T-helper 17 cell (primary cell): Measurements from ENCODE around the gene WWC1. TPM values are rescaled to one million over a fixed set of nuclear protein-coding genes. Genes with fewer than 3 reads are reported as not detected.
A peak's percentile ranks its signal among the peaks of the same experiment; 100 is the strongest.

Experiments used
- ATAC-seq: fragments of 150-1000 bp; cut with Tn5 transposase; 2 replicates; pipeline ENCODE4 v1.10.0; 2021; ENCODE audit warnings: mild to moderate bottlenecking, moderate library complexity
- DNase-seq, 3 donors: peaks; one replicate each; pipeline versions ENCODE4 v3.0.0 to v3.0.0-alpha.2; 2020 to 2021
- H3K9me3 ChIP-seq: one replicate; pipeline ENCODE4 v1.7.0; 2013; ENCODE audit warnings: low read length, mild to moderate bottlenecking; ENCODE audit not compliant: control insufficient read depth, poor library complexity, severe bottlenecking
- H3K27ac Mint-ChIP-seq: one replicate; pipeline ENCODE4 v1.8.0; 2022; ENCODE audit warnings: mild to moderate bottlenecking, moderate library complexity, mixed read lengths
- H3K27me3 Mint-ChIP-seq: one replicate; pipeline ENCODE4 v1.8.0; 2022; ENCODE audit warnings: mixed read lengths
- H3K36me3 Mint-ChIP-seq: one replicate; pipeline ENCODE4 v1.8.0; 2022; ENCODE audit warnings: low read depth, mixed read lengths
- H3K4me1 Mint-ChIP-seq: one replicate; pipeline ENCODE4 v1.8.0; 2022; ENCODE audit warnings: mild to moderate bottlenecking, mixed read lengths
- H3K4me3 Mint-ChIP-seq: one replicate; pipeline ENCODE4 v1.8.0; 2022; ENCODE audit warnings: mild to moderate bottlenecking, moderate library complexity, mixed read lengths
- total RNA-seq, 4 donors: library from RNA in 2 of 4; stranded (reverse) in 2 of 4; gene quantifications; one replicate each; pipeline ENCODE4 v1.2.3 and lab custom pipeline; 2022 to 2026

The WWC1 gene
- total RNA-seq, 2 donors from 2014 or later = 5.4 TPM

DNA sequence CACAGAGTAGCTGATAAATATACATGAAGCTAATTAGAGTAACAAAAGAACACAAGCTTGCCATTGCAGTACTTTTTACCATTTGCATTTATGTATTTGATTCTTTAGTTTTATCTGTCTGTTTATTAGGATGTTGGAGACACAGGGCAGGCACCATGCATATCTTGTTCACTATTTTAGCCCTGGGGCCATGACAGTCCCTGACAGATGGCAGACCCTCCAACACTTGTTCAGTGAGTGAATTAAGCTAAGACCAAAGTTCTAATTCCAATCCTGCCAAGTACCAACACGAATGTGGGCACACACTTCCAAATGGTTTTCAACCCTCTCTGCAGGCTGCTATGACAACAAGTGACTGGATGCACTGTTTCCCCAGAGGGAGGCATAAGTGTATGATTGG, 182.9 kb downstream of the WWC1 start:
- H3K4me1 Mint-ChIP-seq = peaks cover 5% of the 10 kb centered on the region

DNA sequence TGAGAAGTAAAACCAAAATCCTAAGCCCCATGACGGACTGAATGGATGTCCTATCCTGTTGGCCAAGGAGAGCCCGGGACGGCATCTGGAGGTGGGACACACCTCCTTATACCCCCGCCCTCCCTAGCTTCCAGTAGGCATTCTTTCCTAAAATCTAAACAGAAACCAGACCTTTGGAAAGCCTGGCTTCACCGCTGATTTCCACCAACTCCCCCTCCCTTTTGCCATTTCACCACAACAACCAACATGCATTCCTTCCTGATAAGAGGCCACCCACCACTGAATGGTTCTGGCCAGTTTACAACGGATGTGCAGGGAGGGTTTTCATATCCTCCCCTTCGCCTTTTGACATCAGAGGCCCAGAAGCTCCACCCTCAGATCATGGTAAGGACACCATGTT, 185.6 kb downstream of the WWC1 start:
- H3K9me3 ChIP-seq = no peaks in the 10 kb centered on the region
- ATAC-seq (no peak), DNase-seq (no peak)
- peaks cover 15% of the 10 kb centered on the region for H3K4me1 Mint-ChIP-seq
- H3K36me3 Mint-ChIP-seq = peaks cover 2% of the 10 kb centered on the region
- H3K4me3 Mint-ChIP-seq = no peak overlapping the region
- peaks cover 11% of the 10 kb centered on the region for H3K27me3 Mint-ChIP-seq
- no peak overlapping the region for H3K27ac Mint-ChIP-seq

More for the DNA sequence above, 182.9 kb downstream of the WWC1 start:
- H3K27me3 Mint-ChIP-seq = peaks cover 9% of the 10 kb centered on the region
- DNase-seq (no peak), ATAC-seq (no peak)
- no peak overlapping the region for H3K27ac Mint-ChIP-seq
- H3K9me3 ChIP-seq = no peaks in the 10 kb centered on the region
- H3K36me3 Mint-ChIP-seq = peaks cover 2% of the 10 kb centered on the region
- H3K4me3 Mint-ChIP-seq = no peak overlapping the region

DNA sequence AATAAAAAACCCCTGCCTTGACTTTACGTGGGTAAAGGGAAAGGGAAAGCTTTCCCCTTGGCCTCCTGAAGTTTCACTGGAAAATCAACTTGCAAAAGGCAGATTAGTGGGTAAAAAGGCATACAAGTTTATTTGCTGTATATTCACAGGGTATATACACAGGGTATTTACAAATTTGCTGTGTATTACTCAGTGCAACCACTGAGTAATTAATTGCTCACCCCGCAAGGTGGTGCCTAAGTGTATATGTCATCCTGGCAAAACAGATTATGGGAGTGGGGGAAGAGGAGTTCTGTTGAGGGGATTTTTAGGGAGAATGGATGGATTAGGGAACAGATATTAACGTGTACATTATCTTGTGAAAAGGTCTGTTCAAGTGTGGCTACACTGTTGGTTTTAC, 187.7 kb downstream of the WWC1 start:
- H3K27ac Mint-ChIP-seq = no peak overlapping the region
- no peak for DNase-seq
- peaks cover 15% of the 10 kb centered on the region for H3K4me1 Mint-ChIP-seq
- H3K36me3 Mint-ChIP-seq = no peaks in the 10 kb centered on the region
- ATAC-seq = no peak
- no peak overlapping the region for H3K4me3 Mint-ChIP-seq
- peaks cover 11% of the 10 kb centered on the region for H3K27me3 Mint-ChIP-seq
- H3K9me3 ChIP-seq = no peaks in the 10 kb centered on the region

DNA sequence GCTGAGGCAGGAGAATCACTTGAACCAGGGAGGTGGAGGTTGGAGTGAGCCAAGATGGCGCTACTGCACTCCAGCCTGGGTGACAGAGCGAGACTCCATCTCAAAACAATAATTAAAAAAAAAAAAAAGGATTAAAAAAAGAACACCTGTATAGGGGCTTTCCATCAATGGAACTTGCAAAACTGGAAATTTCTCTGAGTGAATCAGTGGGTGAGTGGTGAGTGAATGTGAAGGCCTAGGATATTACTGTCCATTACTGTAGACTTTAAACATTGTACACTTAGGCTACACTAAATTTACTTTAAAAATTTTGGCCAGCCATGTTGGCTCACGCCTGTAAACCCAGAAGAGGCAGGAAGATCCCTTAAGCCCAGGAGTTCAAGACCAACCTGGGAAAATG, 189.2 kb downstream of the WWC1 start:
- no peaks in the 10 kb centered on the region for H3K9me3 ChIP-seq
- no peaks in the 10 kb centered on the region for H3K36me3 Mint-ChIP-seq
- peaks cover 21% of the 10 kb centered on the region for H3K4me1 Mint-ChIP-seq
- H3K27ac Mint-ChIP-seq = no peak overlapping the region
- DNase-seq (no peak), ATAC-seq (no peak)
- peaks cover 11% of the 10 kb centered on the region for H3K27me3 Mint-ChIP-seq
- no peak overlapping the region for H3K4me3 Mint-ChIP-seq

DNA sequence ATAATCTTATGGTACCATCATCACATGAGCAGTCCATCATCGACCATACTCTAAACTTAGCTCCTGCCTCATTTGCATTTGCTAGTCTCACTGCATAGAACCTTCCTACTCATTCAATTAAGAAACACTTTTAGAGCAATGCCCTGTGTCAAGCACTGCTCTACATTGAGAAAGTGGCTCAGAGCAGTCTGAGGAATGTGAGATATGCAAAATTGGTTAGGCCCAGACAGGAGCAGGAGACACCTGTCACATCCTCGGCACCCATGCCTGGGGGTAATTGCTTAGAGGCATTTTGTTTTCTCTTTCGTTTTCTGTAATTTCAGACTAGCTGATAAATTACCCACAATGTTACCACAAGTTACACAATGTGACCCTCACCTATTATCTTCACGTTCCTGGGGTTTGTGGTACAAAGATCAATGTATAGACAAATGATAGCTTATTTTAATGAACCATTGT, 189.9 kb downstream of the WWC1 start:
- peak overlapping the region; percentile 73 for H3K4me3 Mint-ChIP-seq
- ATAC-seq = peak; percentile 48
- no peak for DNase-seq
- peaks cover 3% of the 10 kb centered on the region for H3K36me3 Mint-ChIP-seq
- H3K27me3 Mint-ChIP-seq = peaks cover 11% of the 10 kb centered on the region
- H3K9me3 ChIP-seq = no peaks in the 10 kb centered on the region
- H3K4me1 Mint-ChIP-seq = peaks cover 28% of the 10 kb centered on the region
- peak overlapping the region; percentile 32 for H3K27ac Mint-ChIP-seq

DNA sequence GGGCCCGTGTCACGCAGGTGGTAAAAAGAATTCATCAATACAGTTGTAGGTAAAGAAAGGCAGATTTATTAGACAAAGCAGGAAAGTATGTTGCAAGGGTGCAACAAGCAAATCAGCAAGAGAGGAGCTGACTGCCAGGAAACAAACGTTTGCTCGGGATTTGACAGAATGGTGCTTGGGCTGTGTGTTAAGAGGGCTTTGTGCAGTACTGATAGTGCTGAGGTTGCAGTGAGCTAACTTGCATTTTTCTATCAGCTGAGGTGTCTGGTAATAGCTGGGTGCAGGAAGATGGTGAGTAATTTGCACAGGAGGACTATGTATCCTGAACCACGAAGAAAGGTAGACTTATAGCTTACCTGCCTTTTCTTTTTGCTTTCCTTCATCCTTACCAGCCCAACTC, 190.9 kb downstream of the WWC1 start:
- ATAC-seq (no peak), DNase-seq (no peak)
- Mint-ChIP-seq H3K27me3 (peaks cover 7% of the 10 kb centered on the region), H3K4me3 (peak overlapping the region; percentile 73), H3K36me3 (peaks cover 4% of the 10 kb centered on the region), H3K27ac (no peak overlapping the region), H3K4me1 (peaks cover 32% of the 10 kb centered on the region)
- H3K9me3 ChIP-seq = no peaks in the 10 kb centered on the region

DNA sequence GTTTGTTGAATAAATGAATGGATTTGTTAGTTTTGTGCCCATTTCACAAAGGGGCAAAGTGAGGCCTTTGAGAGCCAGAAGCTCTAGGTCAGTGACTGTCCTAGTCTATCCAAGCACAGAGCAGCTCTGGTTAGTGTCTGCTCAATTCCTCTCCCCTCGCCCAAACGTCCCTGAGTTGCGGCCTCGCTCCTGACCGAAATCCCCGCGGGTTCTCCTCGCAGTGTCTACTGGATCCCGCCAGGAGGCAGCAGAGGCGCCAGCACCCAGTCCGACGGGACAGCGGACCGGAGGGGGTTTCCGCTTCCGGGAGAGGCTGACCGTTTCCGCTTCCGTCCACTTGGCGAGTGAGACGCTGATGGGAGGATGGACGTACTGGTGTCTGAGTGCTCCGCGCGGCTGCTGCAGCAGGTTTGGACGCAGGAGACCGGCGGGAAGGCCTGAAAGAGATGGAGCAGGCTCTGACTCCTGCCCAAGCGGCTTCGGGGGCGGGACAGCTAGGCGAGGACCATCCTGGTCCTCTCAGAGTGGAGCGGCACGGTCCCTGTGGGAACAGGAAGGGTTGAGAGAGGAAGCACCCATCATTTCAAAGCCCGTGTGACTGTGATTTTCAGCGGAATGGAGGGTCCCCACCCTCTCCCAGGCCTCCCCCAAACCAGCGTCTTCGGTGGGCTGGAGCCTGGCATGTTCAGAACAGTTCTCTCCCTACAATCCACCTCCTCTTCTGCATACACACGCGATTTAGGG, 194.9 kb downstream of the WWC1 start, which contains the start of gene RARS1:
Gene RARS1 (plus strand): TSS at position 336 of the 744 bp plus-strand sequence. CDS start 28 bp downstream, at position 364.
- peaks cover 31% of the 10 kb centered on the region for H3K4me1 Mint-ChIP-seq

DNA sequence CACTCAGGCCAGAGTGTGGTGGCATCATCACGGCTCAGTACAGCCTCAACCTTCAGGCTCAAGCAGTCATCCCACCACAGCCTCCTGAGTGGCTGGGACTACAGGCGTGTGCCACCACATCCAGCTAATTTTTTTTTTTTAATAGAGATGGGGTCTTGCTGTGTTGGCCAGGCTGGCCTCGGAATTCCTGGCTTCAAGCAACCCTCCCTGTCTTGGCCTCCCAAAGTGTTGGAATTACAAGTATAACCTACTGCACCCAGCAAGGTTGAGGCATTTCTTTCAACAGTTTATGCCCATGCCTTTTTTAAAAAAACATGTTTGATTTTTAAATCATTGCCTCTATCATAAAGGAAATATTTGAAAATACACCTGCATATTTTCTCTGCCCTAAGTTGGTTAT, 197.6 kb downstream of the WWC1 start:
- no peaks in the 10 kb centered on the region for H3K9me3 ChIP-seq
- Mint-ChIP-seq H3K27ac (no peak overlapping the region), H3K4me1 (peaks cover 25% of the 10 kb centered on the region), H3K36me3 (peaks cover 5% of the 10 kb centered on the region), H3K4me3 (no peak overlapping the region), H3K27me3 (no peaks in the 10 kb centered on the region)
- no peak for DNase-seq
- ATAC-seq = no peak

More for the DNA sequence above, 194.9 kb downstream of the WWC1 start, which contains the start of gene RARS1:
- Mint-ChIP-seq H3K27ac (peak within 1 kb of the TSS; percentile 96), H3K36me3 (peaks cover 5% of the 10 kb centered on the region), H3K27me3 (no peaks in the 10 kb centered on the region), H3K4me3 (peak within 1 kb of the TSS; percentile 100)
- ATAC-seq (peak; percentile 89), DNase-seq (peak; percentile 79 to 80 (median 80))
- no peaks in the 10 kb centered on the region for H3K9me3 ChIP-seq

DNA sequence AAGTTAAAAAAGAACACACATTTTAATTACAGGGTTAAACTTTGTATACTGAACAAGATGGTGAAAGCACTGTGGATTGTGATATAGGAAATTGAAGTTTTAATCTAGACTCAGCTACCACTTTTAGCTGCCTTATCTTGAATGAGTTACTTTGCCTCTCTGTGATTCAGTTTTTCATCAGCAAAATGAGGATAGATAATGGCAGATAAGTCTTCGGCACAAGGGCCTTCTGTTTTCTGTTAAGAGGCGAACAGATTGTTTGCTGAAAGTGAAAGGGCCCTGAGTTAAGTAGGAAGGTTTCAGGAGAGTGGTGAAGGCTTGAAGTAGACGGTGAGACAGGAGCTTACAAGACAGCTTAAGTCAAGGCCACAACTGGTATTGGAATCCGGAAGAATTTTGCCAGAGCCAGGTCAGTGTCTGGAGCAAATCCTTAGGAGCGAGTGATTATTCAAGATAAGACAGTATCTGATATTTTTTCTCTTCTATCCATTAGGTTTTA, 202.7 kb downstream of the WWC1 start:
- DNase-seq = no peak
- no peak for ATAC-seq
- Mint-ChIP-seq H3K4me1 (peaks cover 4% of the 10 kb centered on the region), H3K27me3 (no peaks in the 10 kb centered on the region), H3K36me3 (peaks cover 6% of the 10 kb centered on the region), H3K27ac (no peak overlapping the region), H3K4me3 (no peak overlapping the region)
- no peaks in the 10 kb centered on the region for H3K9me3 ChIP-seq

DNA sequence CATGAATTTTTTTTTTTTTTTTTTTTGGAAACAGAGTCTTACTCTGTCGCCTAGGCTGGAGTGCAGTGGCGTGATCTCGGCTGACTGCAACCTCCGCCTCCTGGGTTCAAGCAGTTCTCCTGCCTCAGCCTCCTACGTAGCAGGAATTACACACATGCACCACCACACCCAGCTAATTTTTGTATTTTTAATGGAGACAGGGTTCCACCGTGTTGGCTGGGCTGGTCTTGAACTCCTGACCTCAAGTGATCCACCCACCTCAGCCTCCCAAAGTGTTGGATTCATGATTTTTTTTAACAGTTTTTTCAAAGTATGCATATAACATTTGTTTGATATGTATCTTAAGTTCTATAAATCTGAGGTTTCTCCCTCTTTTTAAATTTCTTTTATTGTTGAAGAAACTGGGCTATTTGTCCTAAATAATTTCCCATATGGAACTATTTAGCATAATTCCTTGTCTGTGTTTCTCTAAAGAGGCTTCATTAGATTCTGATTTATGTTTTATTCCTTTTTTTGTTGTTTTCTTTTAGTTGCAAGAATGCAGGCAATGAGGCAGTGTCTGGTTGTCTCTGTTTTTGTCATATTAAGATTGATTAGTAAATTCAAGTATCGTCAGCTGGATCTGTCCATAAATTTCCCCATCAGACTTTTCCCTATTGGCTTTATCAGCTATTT, 211.3 kb downstream of the WWC1 start:
- no peaks in the 10 kb centered on the region for H3K36me3 Mint-ChIP-seq
- ATAC-seq (no peak), DNase-seq (no peak)
- H3K4me3 Mint-ChIP-seq = no peak overlapping the region
- H3K27me3 Mint-ChIP-seq = no peaks in the 10 kb centered on the region
- no peak overlapping the region for H3K27ac Mint-ChIP-seq
- H3K4me1 Mint-ChIP-seq = no peaks in the 10 kb centered on the region
- no peaks in the 10 kb centered on the region for H3K9me3 ChIP-seq

DNA sequence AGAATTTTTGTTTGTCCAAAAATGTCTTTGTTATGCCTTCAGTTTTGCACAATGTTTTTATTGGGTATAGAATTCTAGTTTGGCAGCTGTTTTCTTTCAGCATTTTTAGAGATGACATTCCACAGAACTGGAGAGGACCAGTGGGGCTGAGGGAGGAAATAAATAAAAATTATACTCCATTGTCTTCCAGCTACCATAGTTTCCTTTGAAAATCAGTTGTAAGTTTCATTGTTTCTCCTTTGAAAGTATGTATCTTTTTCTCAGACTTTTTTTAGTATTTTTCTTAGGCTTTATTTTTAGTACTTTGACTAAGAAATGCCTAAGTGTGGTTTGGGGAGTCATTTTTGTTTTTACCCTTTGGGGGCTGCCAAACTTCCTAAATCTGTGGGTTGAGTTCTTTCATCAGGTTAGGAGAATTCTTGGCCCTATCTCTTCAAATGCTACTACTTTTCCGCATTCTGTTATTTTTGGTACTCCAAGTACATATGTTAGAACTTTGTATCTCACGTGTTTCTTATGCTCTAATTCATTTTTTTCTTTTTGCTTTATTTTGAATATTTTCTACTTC, 222.5 kb downstream of the WWC1 start:
- peaks cover 6% of the 10 kb centered on the region for H3K9me3 ChIP-seq
- DNase-seq (no peak), ATAC-seq (no peak)
- H3K36me3 Mint-ChIP-seq = peaks cover 16% of the 10 kb centered on the region
- no peak overlapping the region for H3K27ac Mint-ChIP-seq
- H3K4me3 Mint-ChIP-seq = no peak overlapping the region
- H3K27me3 Mint-ChIP-seq = no peaks in the 10 kb centered on the region
- H3K4me1 Mint-ChIP-seq = peaks cover 3% of the 10 kb centered on the region
